SK-N-SH treated with all-trans-retinoic acid at 6 μM for 48 hours (cell line): ENCODE measurements around the gene ACTL7B.

Experiments used
- ARNTL ChIP-seq: fragments of 450-650 bp; formaldehyde crosslinking; IDR thresholded peaks from 2 replicates; pipeline ENCODE4 v1.5.0; 2020; ENCODE audit warnings: low read depth, mild to moderate bottlenecking, moderate library complexity, borderline replicate concordance
- ISL1 ChIP-seq: fragments of 250-450 bp; sonication (Bioruptor Pico); IDR thresholded peaks from 2 replicates; pipeline ENCODE4 v2.1.2; 2022; ENCODE audit warnings: mild to moderate bottlenecking, moderate library complexity
- OSR1 ChIP-seq: fragments of 250-450 bp; sonication (Bioruptor Pico); IDR thresholded peaks from 2 replicates; pipeline ENCODE4 v1.8.0; 2022; ENCODE audit warnings: moderate library complexity, mild to moderate bottlenecking, inconsistent platforms
- PATZ1 ChIP-seq: fragments of 250-450 bp; sonication (Bioruptor Pico); IDR thresholded peaks from 2 replicates; pipeline ENCODE4 v1.8.0; 2020; ENCODE audit warnings: mild to moderate bottlenecking, moderate library complexity, borderline replicate concordance
- RARB ChIP-seq: fragments of 250-450 bp; sonication (Bioruptor Pico); IDR thresholded peaks from 2 replicates; pipeline ENCODE4 v1.8.0; 2021; ENCODE audit warnings: mild to moderate bottlenecking, moderate library complexity
- SNAI2 ChIP-seq: fragments of 250-450 bp; sonication (Bioruptor Pico); IDR thresholded peaks from 2 replicates; pipeline ENCODE4 v1.5.0; 2020; ENCODE audit warnings: mild to moderate bottlenecking, moderate library complexity
- ZC3H10 ChIP-seq: fragments of 250-450 bp; sonication (Bioruptor Pico); IDR thresholded peaks from 2 replicates; pipeline ENCODE4 v1.5.1; 2021; ENCODE audit warnings: mild to moderate bottlenecking, moderate library complexity
- ZFP3 ChIP-seq: fragments of 250-450 bp; sonication (Bioruptor Pico); IDR thresholded peaks from 2 replicates; pipeline ENCODE4 v1.5.0; 2020; ENCODE audit warnings: mild to moderate bottlenecking, moderate library complexity
- ZFP30 ChIP-seq: fragments of 450-650 bp; formaldehyde crosslinking; IDR thresholded peaks from 2 replicates; pipeline ENCODE4 v1.5.0; 2022; ENCODE audit warnings: mild to moderate bottlenecking, moderate library complexity
- ZNF8 ChIP-seq: fragments of 450-650 bp; formaldehyde crosslinking; IDR thresholded peaks from 2 replicates; pipeline ENCODE4 v1.5.0; 2020; ENCODE audit warnings: mild to moderate bottlenecking, moderate library complexity
- TF ChIP-seq, protein P1 (sequence below): fragments of 250-450 bp; sonication (Bioruptor Pico); IDR thresholded peaks from 2 replicates; pipeline ENCODE4 v1.5.1; 2021; ENCODE audit warnings: mild to moderate bottlenecking, moderate library complexity
- TF ChIP-seq, protein P2 (sequence below): fragments of 250-450 bp; sonication (Bioruptor Pico); IDR thresholded peaks from 2 replicates; pipeline ENCODE4 v1.5.0; 2020; ENCODE audit warnings: mild to moderate bottlenecking, moderate library complexity

- TF ChIP-seq RARB (CRISPR knock-in tag) (no peak), PATZ1 (CRISPR knock-in tag) (no peak), ZC3H10 (no peak), ZFP3 (CRISPR knock-in tag) (no peak), ISL1 (CRISPR knock-in tag) (no peak), ARNTL (CRISPR knock-in tag) (no peak), ZFP30 (CRISPR knock-in tag) (no peak), ZNF8 (no peak), SNAI2 (CRISPR knock-in tag) (no peak), OSR1 (CRISPR knock-in tag) (no peak)
- TF ChIP-seq, protein P1, sequence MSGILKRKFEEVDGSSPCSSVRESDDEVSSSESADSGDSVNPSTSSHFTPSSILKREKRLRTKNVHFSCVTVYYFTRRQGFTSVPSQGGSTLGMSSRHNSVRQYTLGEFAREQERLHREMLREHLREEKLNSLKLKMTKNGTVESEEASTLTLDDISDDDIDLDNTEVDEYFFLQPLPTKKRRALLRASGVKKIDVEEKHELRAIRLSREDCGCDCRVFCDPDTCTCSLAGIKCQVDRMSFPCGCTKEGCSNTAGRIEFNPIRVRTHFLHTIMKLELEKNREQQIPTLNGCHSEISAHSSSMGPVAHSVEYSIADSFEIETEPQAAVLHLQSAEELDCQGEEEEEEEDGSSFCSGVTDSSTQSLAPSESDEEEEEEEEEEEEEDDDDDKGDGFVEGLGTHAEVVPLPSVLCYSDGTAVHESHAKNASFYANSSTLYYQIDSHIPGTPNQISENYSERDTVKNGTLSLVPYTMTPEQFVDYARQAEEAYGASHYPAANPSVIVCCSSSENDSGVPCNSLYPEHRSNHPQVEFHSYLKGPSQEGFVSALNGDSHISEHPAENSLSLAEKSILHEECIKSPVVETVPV (CRISPR knock-in tag), result no peak
- TF ChIP-seq, protein P2, sequence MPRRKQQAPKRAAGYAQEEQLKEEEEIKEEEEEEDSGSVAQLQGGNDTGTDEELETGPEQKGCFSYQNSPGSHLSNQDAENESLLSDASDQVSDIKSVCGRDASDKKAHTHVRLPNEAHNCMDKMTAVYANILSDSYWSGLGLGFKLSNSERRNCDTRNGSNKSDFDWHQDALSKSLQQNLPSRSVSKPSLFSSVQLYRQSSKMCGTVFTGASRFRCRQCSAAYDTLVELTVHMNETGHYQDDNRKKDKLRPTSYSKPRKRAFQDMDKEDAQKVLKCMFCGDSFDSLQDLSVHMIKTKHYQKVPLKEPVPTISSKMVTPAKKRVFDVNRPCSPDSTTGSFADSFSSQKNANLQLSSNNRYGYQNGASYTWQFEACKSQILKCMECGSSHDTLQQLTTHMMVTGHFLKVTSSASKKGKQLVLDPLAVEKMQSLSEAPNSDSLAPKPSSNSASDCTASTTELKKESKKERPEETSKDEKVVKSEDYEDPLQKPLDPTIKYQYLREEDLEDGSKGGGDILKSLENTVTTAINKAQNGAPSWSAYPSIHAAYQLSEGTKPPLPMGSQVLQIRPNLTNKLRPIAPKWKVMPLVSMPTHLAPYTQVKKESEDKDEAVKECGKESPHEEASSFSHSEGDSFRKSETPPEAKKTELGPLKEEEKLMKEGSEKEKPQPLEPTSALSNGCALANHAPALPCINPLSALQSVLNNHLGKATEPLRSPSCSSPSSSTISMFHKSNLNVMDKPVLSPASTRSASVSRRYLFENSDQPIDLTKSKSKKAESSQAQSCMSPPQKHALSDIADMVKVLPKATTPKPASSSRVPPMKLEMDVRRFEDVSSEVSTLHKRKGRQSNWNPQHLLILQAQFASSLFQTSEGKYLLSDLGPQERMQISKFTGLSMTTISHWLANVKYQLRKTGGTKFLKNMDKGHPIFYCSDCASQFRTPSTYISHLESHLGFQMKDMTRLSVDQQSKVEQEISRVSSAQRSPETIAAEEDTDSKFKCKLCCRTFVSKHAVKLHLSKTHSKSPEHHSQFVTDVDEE (CRISPR knock-in tag), result no peak
Measured at GRCh38 chr9:108852079-108852478, 3.7 kb downstream of the ACTL7B start.
